Measurements from ENCODE around the gene TM9SF1. TPM values are rescaled to one million over a fixed set of nuclear protein-coding genes. Genes with fewer than 3 reads are reported as not detected.
A peak's percentile ranks its signal among the peaks of the same experiment; 100 is the strongest.

Gene TM9SF1
- total and polyA plus RNA-seq, 2 of the 13 experiments (the other 11 are each of a cell fraction or from before 2014, with no cell fraction given): 83.2 to 110 TPM

DNA sequence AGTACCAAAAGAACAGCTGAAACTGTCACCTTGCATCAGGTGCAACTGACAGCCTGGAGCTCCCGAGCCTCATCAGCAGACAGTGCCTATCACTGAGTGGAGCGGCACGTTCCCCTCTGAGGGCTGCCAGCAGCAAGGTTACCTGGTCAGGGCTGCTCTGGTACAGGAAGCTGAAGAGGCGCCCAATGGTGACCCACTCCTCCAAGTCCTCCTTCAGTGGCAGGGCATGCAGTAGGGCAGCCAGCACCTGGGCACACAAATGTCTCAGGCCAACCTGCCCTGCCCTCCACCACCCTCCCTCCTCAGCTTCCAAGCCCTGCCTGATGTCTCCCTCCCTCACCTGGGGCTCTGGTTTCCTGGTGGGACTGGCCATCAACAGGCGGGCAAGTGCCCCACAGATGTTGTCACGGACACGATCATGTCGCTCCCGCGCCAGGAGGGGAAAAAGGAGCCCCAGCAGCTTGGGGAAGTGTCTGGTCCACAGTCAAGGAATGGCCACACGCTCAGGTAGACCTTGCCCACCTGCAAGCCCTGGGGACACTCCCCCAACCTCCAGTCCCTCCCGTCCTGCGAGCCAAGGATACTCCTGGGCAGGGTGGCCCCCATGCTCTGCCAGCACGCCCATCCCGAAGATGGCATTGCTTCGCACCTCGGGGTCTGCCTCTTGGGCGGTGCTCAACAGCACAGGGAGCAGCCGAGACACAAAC, 13.7 kb downstream of the TM9SF1 start (continued):
- no peak for TF ChIP-seq EP300 (IDR thresholded peaks at IDR 0.05; ENCODE audit: low read depth in 2 of 2, low read length in 2 of 2)
- TF ChIP-seq EP300 (CRISPR knock-in tag; IDR thresholded peaks at IDR 0.05; ENCODE audit: borderline replicate concordance): no peak
- no peak for TF ChIP-seq ZNF615 (CRISPR knock-in tag; IDR thresholded peaks at IDR 0.05; ENCODE audit: borderline replicate concordance)
- no peak for TF ChIP-seq ZNF562 (CRISPR knock-in tag; IDR thresholded peaks at IDR 0.05; ENCODE audit: borderline replicate concordance)
- TF ChIP-seq KLF16 (CRISPR knock-in tag; IDR thresholded peaks at IDR 0.05): no peak
- no peak for TF ChIP-seq MYNN (CRISPR knock-in tag; IDR thresholded peaks at IDR 0.05; ENCODE audit: low read depth)
- no peak for TF ChIP-seq JUNB (CRISPR knock-in tag; IDR thresholded peaks at IDR 0.05; ENCODE audit: borderline replicate concordance)
- TF ChIP-seq ZNF205 (CRISPR knock-in tag; IDR thresholded peaks at IDR 0.05): no peak
- TF ChIP-seq RBFOX2 (IDR thresholded peaks at IDR 0.05; ENCODE audit: low read depth, low read length): peak; percentile 59
- no peak for TF ChIP-seq ZBTB38 (CRISPR knock-in tag; IDR thresholded peaks at IDR 0.05)
- no peak for TF ChIP-seq XBP1 (CRISPR knock-in tag; IDR thresholded peaks at IDR 0.05)
- TF ChIP-seq MAFK (conservative IDR thresholded peaks at IDR 0.05 in 1 of 2, IDR thresholded peaks at IDR 0.05 in 1 of 2; ENCODE audit: low read length in 2 of 2): no peak
- no peak for TF ChIP-seq ZEB1 (IDR thresholded peaks at IDR 0.05; ENCODE audit: insufficient replicate concordance, low read depth)
- no peak for TF ChIP-seq NFAT5 (CRISPR knock-in tag; IDR thresholded peaks at IDR 0.05)
- no peak for TF ChIP-seq ZNF180 (CRISPR knock-in tag; IDR thresholded peaks at IDR 0.05; ENCODE audit: borderline replicate concordance, low read depth)
- peak; percentile 51; the same call in 1 of the 2 replicates for TF ChIP-seq ZNF280B (CRISPR knock-in tag; IDR thresholded peaks at IDR 0.05; ENCODE audit: borderline replicate concordance)
- TF ChIP-seq, protein P1, sequence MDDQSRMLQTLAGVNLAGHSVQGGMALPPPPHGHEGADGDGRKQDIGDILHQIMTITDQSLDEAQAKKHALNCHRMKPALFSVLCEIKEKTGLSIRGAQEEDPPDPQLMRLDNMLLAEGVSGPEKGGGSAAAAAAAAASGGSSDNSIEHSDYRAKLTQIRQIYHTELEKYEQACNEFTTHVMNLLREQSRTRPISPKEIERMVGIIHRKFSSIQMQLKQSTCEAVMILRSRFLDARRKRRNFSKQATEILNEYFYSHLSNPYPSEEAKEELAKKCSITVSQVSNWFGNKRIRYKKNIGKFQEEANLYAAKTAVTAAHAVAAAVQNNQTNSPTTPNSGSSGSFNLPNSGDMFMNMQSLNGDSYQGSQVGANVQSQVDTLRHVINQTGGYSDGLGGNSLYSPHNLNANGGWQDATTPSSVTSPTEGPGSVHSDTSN (CRISPR knock-in tag; IDR thresholded peaks at IDR 0.05; ENCODE audit: borderline replicate concordance): no peak
- no peak for TF ChIP-seq NBN (conservative IDR thresholded peaks at IDR 0.05)
- no peak for TF ChIP-seq RFXANK (CRISPR knock-in tag; IDR thresholded peaks at IDR 0.05)
- no peak for TF ChIP-seq ZNF749 (CRISPR knock-in tag; IDR thresholded peaks at IDR 0.05; ENCODE audit: borderline replicate concordance)
- no peak for TF ChIP-seq HINFP (CRISPR knock-in tag; IDR thresholded peaks at IDR 0.05; ENCODE audit: low read depth)
